Activated CD4-positive, alpha-beta memory T cell treated with anti-CD3 and anti-CD28 coated beads for 36 hours (primary cell): ENCODE data around the gene KLHL35. TPM values are rescaled to one million over a fixed set of nuclear protein-coding genes. Genes with fewer than 3 reads are reported as not detected.

Experiments
- CTCF ChIA-PET: fragments of 350-600 bp; sonication (Branson Sonifier 250); formaldehyde crosslinking; loops from one replicate; lab custom pipeline; 2021; ENCODE audit warnings: antibody characterized with exemption, inconsistent platforms; lab: Charles Lee
- POLR2A ChIA-PET: fragments of 350-600 bp; sonication (Branson Sonifier 250); formaldehyde crosslinking; loops from one replicate; lab custom pipeline; 2021; ENCODE audit warnings: antibody characterized with exemption; lab: Charles Lee
- DNase-seq: peaks from one replicate; pipeline ENCODE4 v3.0.0-alpha.2; 2020
- H3K27ac Mint-ChIP-seq: one replicate; pipeline ENCODE4 v1.8.0; 2021; ENCODE audit warnings: mixed read lengths
- H3K27me3 Mint-ChIP-seq: one replicate; pipeline ENCODE4 v1.8.0; 2021; ENCODE audit warnings: mixed read lengths
- H3K36me3 Mint-ChIP-seq: one replicate; pipeline ENCODE4 v1.8.0; 2021; ENCODE audit warnings: mixed read lengths
- H3K4me1 Mint-ChIP-seq: one replicate; pipeline ENCODE4 v1.8.0; 2021; ENCODE audit warnings: low read depth, mixed read lengths
- H3K4me3 Mint-ChIP-seq: one replicate; pipeline ENCODE4 v1.8.0; 2021; ENCODE audit warnings: mild to moderate bottlenecking, mixed read lengths
- H3K9me3 Mint-ChIP-seq: one replicate; pipeline ENCODE4 v1.8.0; 2021; ENCODE audit warnings: mixed read lengths
- intact Hi-C: fragments of 100-400 bp; cut with micrococcal nuclease; formaldehyde crosslinking; loops from one replicate; pipeline ENCODE4 v1.15.1; 2023
- total RNA-seq, 2 experiments: library from RNA; stranded (reverse); gene quantifications; one replicate each; pipeline ENCODE4 v1.2.3, GENCODE V29; 2021

The KLHL35 gene, protein sequence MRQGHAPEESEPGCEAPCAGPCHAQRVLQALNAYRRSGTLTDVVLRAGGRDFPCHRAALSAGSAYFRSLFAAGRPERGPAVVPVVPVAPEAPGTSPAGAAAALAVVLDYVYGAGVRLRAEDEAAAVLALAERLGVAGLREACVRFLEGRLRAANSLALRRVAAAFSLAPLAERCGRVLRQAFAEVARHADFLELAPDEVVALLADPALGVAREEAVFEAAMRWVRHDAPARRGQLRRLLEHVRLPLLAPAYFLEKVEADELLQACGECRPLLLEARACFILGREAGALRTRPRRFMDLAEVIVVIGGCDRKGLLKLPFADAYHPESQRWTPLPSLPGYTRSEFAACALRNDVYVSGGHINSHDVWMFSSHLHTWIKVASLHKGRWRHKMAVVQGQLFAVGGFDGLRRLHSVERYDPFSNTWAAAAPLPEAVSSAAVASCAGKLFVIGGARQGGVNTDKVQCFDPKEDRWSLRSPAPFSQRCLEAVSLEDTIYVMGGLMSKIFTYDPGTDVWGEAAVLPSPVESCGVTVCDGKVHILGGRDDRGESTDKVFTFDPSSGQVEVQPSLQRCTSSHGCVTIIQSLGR
- total RNA-seq: under 1 TPM; 0.12 to 0.51 TPM

DNA sequence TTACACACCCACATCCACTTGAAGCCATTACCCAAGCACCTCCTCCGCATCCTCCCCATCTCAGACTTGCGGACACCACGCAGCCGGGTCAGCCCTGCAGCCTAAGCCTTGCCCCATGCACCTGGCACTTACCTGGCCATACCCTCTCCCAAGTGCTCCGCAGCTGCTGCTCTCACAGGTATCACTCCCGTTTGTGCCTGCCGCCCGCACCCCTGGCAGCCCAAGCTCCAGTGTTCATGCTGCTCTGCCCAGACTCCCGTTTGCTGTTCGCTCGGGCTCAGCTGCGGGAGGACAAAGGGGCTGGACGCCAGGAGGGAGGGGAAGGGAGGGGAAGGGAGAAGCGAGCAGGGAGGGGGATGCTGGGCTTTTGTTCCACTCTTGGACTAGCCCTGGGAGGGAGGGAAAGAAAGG, at the start of gene KLHL35:
TSS of gene KLHL35 (minus strand) at position 293 of the 411 bp plus-strand sequence. CDS start 2,574 bp downstream, outside the sequence.
- no peak within 1 kb of the TSS for H3K4me3 Mint-ChIP-seq
- CTCF ChIA-PET: interaction anchor here (1.3 kb wide), 1 partner anchor 99 kb away, joined by 3 read pairs; no protein-coding TSS in a partner anchor

DNA sequence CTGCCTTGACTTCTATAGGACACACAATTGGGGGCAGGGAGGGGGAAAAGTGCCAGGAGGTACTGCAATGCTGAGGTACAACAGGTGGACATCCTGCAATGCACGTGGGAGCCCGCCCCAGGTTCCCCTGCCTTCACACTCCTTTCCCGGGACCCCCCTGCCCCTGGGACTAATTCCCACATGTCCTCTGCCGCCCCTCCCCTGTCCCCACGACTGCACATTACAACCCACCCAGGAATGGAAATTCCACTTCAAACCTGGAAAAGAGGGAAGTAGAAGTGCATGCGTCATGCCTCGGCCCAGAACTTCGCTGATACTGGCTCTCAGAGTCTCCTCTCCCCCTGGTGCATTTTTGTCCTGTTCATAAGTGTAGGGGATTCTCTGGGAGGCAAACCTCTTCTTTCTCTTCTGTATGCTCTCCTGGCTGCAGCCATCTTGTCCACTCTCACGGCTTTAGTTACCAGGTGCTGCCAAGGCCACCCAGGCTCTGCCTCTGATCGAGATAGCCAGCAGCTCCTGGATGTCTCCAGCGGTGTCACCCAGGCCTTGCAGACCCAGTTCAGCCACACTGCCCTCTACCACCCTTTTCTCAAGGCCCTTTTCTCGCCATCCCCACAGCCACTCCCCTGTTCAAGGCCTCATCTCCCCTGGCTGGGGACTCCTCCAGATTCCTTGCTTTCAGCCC, 49.1 kb upstream of the KLHL35 start:
- Mint-ChIP-seq H3K36me3 (no peaks in the 10 kb centered on the region), H3K4me1 (peaks cover 2% of the 10 kb centered on the region), H3K9me3 (no peaks in the 10 kb centered on the region), H3K27me3 (no peaks in the 10 kb centered on the region), H3K27ac (no peak overlapping the region), H3K4me3 (no peak overlapping the region)
- no peak for DNase-seq
- ChIA-PET POLR2A (no interaction called here), CTCF (no interaction called here)
- intact Hi-C loops: no loop called here

More for the DNA sequence above, at the start of gene KLHL35:
- peaks cover 6% of the 10 kb centered on the region for H3K36me3 Mint-ChIP-seq
- peaks cover 36% of the 10 kb centered on the region for H3K27me3 Mint-ChIP-seq
- H3K27ac Mint-ChIP-seq: no peak within 1 kb of the TSS
- POLR2A ChIA-PET: interaction anchor here (1.5 kb wide), 1 partner anchor 15 kb away, joined by 3 read pairs; no protein-coding TSS in a partner anchor
- H3K4me1 Mint-ChIP-seq: peaks cover 15% of the 10 kb centered on the region
- DNase-seq: no peak
- intact Hi-C loops: no loop called here
- peaks cover 7% of the 10 kb centered on the region for H3K9me3 Mint-ChIP-seq

DNA sequence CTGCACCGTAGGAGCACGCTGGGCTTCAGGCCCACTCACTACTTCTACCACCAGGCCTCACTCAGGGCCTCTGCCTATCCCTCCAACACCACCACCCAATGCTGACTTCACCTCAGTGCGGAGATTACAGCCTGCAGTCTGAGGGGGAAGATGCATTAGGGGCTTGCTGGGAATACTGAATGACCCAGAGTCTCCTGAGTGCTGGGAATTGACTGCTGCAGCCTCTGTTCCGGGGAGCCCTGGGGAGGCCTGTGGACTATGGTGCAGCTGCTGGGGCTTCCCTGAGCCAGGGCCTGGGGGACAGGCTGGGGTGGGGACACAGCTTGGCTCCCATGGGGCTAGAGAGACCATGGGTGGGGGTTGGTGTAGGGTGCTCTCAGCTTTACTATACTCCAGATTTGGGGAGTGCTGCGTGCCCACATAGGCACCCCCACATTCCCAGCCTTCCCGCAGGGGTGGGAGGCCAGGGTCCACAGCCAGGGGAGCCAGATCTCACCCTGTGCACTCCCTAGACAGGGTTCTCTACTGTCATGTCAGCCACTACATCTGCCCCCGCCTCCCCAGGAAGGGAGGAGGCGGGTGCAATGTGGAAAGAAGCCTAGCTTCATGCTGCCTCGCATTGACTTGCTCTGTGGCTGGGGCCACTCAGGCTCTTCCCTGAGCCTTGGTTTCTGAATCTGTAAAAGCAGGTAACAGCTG, 48.4 kb upstream of the KLHL35 start:
- no peaks in the 10 kb centered on the region for H3K36me3 Mint-ChIP-seq
- DNase-seq: no peak
- intact Hi-C loops: no loop called here
- no peak overlapping the region for H3K4me3 Mint-ChIP-seq
- ChIA-PET POLR2A (no interaction called here), CTCF (interaction anchor here (1.5 kb wide), 1 partner anchor 44 kb away, joined by 5 read pairs; the partner anchor contains the start of gene GDPD5)
- H3K4me1 Mint-ChIP-seq: peaks cover 2% of the 10 kb centered on the region
- no peak overlapping the region for H3K27ac Mint-ChIP-seq
- no peaks in the 10 kb centered on the region for H3K9me3 Mint-ChIP-seq
- no peaks in the 10 kb centered on the region for H3K27me3 Mint-ChIP-seq

DNA sequence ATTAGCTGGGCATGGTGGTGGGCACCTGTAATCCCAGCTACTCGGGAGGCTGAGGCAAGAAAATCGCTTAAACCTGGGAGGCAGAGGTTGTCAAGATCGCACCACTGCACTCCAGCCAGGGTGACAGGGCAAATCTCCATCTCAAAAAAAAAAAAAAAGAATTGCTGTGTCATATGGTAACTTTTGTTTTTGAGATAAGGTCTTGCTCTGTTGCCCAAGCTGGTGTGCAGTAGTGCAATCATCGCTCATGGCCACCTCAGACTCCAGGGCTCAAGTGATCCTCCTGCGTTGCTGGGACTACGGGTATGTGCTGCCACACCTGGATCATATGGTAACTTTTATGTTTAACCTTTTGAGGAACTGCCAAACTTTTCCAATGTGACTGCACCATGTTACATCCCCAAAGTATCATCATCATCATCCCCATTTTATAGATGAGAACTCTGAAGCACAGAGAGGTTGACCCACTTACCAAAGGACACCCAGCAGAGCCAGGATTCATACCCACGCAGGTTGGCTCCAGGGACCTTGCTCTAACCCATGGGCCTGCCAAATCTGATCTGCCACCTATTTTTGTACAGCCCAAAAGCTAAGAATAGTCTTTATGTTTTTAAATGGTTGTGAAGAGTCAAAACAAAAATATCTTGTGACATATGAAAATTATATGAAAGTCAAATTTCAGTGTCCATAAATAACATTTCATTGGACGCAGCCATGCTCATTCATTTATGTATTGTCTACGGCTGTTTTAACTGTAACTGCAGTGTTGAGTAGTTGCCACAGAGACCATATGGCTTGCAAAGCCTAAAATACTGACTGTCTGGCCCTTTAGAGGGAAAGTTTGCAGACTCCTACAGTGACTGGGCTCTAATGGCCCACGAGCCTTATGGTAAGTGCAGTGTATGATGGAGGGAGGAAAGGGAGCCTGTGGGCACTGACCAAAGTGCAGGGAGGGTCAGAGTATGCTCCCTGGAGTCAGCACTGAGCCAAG, 47.5 kb upstream of the KLHL35 start:
- no peak overlapping the region for H3K27ac Mint-ChIP-seq
- intact Hi-C loops: no loop called here
- H3K9me3 Mint-ChIP-seq: no peaks in the 10 kb centered on the region
- no peak for DNase-seq
- H3K27me3 Mint-ChIP-seq: no peaks in the 10 kb centered on the region
- peaks cover 10% of the 10 kb centered on the region for H3K4me1 Mint-ChIP-seq
- CTCF ChIA-PET: interaction anchor here (1.5 kb wide), 1 partner anchor 45 kb away, joined by 5 read pairs; the partner anchor contains the start of gene GDPD5
- POLR2A ChIA-PET: no interaction called here
- H3K4me3 Mint-ChIP-seq: no peak overlapping the region
- H3K36me3 Mint-ChIP-seq: no peaks in the 10 kb centered on the region

DNA sequence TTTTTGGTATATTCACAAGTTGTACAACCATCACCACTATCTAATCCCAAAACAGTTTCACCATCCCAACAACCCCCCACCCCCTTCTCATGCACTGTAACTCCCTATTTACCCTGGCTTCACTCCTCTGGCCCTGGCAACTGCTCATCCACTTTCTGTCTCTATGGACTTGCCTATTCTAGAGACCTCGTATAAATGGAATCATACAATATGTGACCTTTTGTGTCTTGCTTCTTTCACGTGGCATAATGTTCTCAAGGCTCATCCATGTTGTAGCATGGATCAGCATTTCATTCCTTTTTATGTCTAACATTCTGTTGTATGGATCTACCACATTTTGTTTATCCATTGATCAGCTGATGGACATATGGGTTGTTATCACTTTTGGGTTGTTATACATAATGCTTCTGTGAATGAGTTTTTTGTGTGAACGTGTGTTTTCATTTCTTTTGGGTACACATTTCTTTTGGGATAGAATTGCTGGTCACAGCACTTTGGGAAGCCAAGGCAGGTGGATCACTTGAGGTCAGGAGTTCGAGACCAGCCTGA, 46.7 kb upstream of the KLHL35 start:
- ChIA-PET CTCF (interaction anchor here (1.5 kb wide), 1 partner anchor 46 kb away, joined by 5 read pairs; the partner anchor contains the start of gene GDPD5), POLR2A (no interaction called here)
- Mint-ChIP-seq H3K27ac (no peak overlapping the region), H3K36me3 (no peaks in the 10 kb centered on the region), H3K9me3 (no peaks in the 10 kb centered on the region), H3K4me3 (no peak overlapping the region), H3K4me1 (peaks cover 15% of the 10 kb centered on the region), H3K27me3 (no peaks in the 10 kb centered on the region)
- intact Hi-C loops: no loop called here
- no peak for DNase-seq

DNA sequence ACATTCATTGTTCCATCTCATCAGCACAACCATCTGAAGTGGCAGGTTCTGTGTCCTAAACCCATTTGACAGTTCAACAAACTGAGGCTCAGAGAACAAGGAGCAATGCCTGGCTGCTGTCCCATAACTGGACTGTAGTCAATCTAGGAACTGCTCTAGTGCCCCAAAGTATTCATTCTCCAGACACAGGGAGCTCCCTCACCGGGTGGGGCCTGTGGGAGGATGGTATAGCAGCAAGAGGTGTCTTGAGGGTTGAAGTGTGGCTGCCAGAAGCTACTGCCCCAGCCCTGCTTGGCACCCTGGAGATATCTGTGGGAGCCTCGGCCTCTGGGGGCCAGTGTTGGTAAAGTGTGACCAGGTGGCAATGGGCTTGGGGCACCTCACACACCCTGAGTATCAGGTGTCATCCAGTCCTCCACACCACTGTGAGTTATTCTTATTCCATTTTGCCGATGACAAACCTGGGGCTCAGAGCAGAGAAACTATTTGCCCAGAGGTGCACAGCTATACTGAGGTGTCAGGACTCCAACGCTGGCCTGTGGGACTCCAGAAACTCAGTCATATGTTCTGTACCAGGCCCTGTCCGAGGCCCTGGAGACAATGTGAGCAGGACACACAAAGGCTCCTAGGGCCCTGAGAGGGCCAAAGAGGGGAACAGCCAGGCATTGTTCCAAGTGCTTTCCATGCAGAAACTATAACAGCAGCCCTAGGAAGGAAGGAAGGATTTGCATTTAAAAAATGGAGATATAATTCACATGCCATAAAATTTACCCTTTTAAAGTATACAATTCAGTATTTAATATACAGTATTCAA, 46.0 kb upstream of the KLHL35 start:
- H3K4me1 Mint-ChIP-seq: peaks cover 15% of the 10 kb centered on the region
- H3K27me3 Mint-ChIP-seq: no peaks in the 10 kb centered on the region
- CTCF ChIA-PET: no interaction called here
- POLR2A ChIA-PET: no interaction called here
- DNase-seq: no peak
- intact Hi-C loops: no loop called here
- H3K27ac Mint-ChIP-seq: no peak overlapping the region
- no peaks in the 10 kb centered on the region for H3K9me3 Mint-ChIP-seq
- H3K4me3 Mint-ChIP-seq: no peak overlapping the region
- no peaks in the 10 kb centered on the region for H3K36me3 Mint-ChIP-seq

DNA sequence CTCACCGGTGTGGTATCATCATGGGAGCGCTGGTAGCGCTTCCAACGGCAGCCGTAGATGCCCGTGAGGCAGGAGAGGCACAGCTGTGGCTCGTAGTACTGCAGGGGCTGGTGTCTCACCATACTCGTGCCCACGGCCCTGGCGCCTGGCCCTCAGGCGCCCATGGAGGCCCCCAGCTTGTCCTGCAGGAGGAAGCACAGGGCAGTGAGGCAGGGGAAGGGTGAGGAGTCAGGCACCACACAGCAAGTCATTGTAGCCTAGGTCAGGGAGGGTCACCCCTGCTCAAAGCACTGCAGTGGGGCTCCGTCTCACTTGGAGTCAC, 44.6 kb upstream of the KLHL35 start:
- no peak overlapping the region for H3K27ac Mint-ChIP-seq
- H3K9me3 Mint-ChIP-seq: no peaks in the 10 kb centered on the region
- ChIA-PET POLR2A (no interaction called here), CTCF (interaction anchor here (2.6 kb wide), 1 partner anchor 47 kb away, joined by 12 read pairs; the partner anchor contains the start of gene GDPD5)
- H3K36me3 Mint-ChIP-seq: no peaks in the 10 kb centered on the region
- intact Hi-C loops: no loop called here
- peaks cover 15% of the 10 kb centered on the region for H3K4me1 Mint-ChIP-seq
- DNase-seq: no peak
- no peaks in the 10 kb centered on the region for H3K27me3 Mint-ChIP-seq
- H3K4me3 Mint-ChIP-seq: no peak overlapping the region

DNA sequence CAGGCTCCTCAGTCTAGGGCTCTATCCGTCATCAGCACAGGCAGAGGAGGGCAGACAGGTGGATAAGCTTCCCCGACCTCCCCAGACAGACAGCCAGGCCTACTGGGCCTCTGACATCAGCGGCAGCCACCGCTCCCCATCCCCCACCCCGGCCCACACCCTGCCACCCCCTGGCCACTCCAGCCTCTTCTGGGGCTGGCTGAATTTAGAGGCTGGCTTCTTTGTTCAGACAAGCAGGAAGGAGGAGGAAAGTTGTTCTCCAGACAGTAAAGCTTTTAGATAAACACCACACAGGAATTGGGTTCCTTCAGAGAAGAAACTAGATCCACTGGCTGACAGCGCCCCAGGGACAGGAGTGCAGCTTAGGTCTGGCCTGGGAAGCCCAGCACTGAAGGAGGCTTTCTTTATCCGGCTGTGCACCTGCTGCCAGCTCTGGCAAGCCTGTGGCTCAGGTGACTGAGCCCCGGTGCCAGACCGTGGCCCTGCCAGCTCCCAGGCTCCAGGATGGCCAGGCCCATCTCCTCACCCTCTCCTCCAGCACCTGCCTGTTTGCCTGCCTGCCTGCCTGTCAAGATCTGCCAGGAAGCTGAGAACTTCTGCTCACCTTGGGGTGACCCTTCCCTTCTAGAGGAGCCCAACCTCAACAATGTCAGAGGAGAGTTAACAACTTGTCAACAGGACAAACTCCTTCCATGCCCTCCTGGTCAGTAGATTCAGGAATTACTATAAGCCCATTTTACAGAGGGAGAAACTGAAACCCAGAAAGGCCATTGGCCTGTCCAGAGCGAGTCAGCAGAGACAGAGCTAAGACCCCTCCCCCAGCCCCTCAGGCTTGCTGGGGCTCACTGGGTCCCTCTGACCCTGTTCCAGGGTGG, 44.0 kb upstream of the KLHL35 start:
- Mint-ChIP-seq H3K4me3 (no peak overlapping the region), H3K4me1 (peaks cover 15% of the 10 kb centered on the region), H3K27ac (peak overlapping the region; percentile 39), H3K36me3 (no peaks in the 10 kb centered on the region), H3K9me3 (no peaks in the 10 kb centered on the region), H3K27me3 (no peaks in the 10 kb centered on the region)
- POLR2A ChIA-PET: no interaction called here
- CTCF ChIA-PET: interaction anchor here (0.6 to 2.6 kb wide), 2 partner anchors 26 to 48 kb away, joined by 3 to 12 read pairs; partner anchors contain the start of gene GDPD5
- intact Hi-C loops: no loop called here
- DNase-seq: no peak

DNA sequence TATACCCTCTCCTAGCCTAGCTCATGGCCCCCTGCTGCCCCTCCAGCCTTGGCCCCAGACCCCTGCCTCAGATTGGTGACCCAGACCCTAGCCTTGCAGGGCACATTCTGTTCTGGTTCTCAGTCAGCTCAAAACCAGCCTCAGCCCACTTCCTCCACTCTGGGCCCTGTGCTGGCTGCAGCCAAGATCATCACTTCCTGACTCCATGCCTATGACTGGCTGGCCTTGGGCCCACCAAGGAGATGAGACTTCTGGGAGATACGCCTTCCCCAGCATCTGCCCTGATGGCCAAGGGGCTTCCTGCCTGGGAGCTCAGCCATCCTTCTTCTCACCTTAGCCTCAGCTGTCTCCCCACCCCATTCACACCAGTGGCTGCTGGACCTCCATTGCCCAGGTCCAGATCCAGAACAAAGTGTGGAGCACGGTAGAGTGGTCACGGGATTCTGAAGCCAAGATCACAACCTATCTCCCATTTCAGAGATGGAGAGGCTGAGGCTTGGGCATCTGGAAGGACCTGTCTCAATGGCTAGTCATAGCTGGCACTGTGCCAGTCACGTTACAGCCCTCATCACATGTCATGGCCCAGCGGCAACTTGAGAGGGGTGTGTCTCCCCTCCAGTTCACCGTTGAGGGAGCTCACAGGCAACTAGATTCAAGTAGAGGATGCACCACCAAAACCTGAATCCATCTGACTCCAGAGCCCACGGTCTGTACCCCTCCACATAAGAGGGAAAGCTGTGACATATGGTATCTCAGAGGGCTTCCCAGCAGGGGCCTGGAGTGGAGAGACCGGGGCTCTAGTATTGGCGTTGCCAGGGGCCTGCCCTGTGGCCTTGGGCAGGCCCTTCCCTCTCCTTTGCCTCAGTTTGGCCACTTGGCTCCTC, 43.0 kb upstream of the KLHL35 start:
- intact Hi-C loops: no loop called here
- CTCF ChIA-PET: interaction anchor here (0.5 to 2.6 kb wide), 5 partner anchors 12 to 55 kb away, joined by 3 to 12 read pairs (median 3); partner anchors contain the start of gene GDPD5
- H3K4me3 Mint-ChIP-seq: no peak overlapping the region
- H3K9me3 Mint-ChIP-seq: no peaks in the 10 kb centered on the region
- no peaks in the 10 kb centered on the region for H3K36me3 Mint-ChIP-seq
- peaks cover 15% of the 10 kb centered on the region for H3K4me1 Mint-ChIP-seq
- peak overlapping the region; percentile 75 for H3K27ac Mint-ChIP-seq
- H3K27me3 Mint-ChIP-seq: no peaks in the 10 kb centered on the region
- peak; percentile 67 for DNase-seq
- POLR2A ChIA-PET: no interaction called here
